ENCODE data around the gene BRD9. TPM values are rescaled to one million over a fixed set of nuclear protein-coding genes. Genes with fewer than 3 reads are reported as not detected.
A peak's percentile ranks its signal among the peaks of the same experiment; 100 is the strongest.

The BRD9 gene
- total and polyA plus RNA-seq, 2 of the 13 experiments (the other 11 are each of a cell fraction or from before 2014, with no cell fraction given): 5.2 to 22.9 TPM

DNA sequence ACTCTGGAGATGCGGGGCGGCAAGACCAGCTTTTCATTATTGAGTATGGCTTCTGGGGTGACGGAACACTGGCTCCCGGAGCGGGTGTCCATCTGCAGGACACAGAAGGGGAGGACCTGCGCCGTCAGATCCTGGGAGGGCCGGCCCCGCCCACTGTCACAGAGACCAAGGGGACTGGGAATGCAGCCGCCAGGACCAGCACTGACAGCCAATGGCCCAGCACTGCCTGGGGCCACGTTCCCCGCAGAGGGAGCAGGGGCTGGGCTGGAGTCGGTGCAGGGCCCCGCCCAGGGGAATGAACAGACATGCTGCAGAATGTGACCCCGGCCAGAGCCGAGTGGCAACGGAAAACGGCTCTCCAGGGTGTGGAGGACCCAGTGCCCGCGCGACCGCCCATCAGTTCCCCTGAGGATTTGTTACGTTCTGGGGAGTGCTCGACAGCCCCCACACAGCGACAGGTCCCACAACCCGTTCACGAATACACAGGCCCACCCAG is 42.0 kb downstream of the BRD9 start, which contains the start of gene ZDHHC11:
Gene ZDHHC11 (minus strand): TSS at position 476 of the 496 bp plus-strand sequence. CDS start 384 bp downstream, at position 92.
- ATAC-seq (peak; percentile 87), FAIRE-seq (no peak), DNase-seq (ENCODE audit: low spot score) (peak; percentile 78)
- ChIA-PET POLR2A (no interaction called here), CTCF (ENCODE audit: low intra/inter-chr PET ratio, low total read pairs) (no interaction called here)
- peak within 1 kb of the TSS; percentile 89 for H3K4me2 ChIP-seq (ENCODE audit: low read depth, low read length)
- peaks cover 2% of the 10 kb centered on the region; the same call in 1 of the 2 replicates for H4K20me1 ChIP-seq (ENCODE audit: insufficient read depth, low read length)
- H3K36me3 ChIP-seq (replicated peaks in 1 of 2; ENCODE audit: control insufficient read depth in 1 of 2, insufficient read depth in 2 of 2, low read length in 2 of 2): no peaks in the 10 kb centered on the region
- peaks cover 39% of the 10 kb centered on the region for H3K4me1 ChIP-seq (ENCODE audit: insufficient read depth, low read length)
- no TSS peak for BruUV-seq (replicated peaks)
- H3K4me3 ChIP-seq (replicated peaks in 1 of 3; ENCODE audit: insufficient read depth in 1 of 3, low read depth in 2 of 3, low read length in 3 of 3): peak within 1 kb of the TSS; percentile 31 to 71 (median 43); a peak in 5 of 6 replicates
- intact Hi-C loops (cut with micrococcal nuclease; ENCODE audit: unreplicated experiment) (loop anchor here (5.0 kb wide), 1 partner anchor 42 kb away; the partner anchor contains the start of genes BRD9 and TRIP13), in situ Hi-C loops (cut with HindIII; ENCODE audit: extremely low pct_ligation_motif_present, low pct_unique_long_range_greater_than_20kb) (no loop called here)
- H3K9me3 ChIP-seq (ENCODE audit: low read length): no peaks in the 10 kb centered on the region
- peak within 1 kb of the TSS; percentile 37 for H3K27ac ChIP-seq (ENCODE audit: extremely low read length, insufficient read depth, low read length)
- WGBS (ENCODE audit: low lambda C conversion rate): 0% methylated on average over 2 of the region's 27 CpGs
- H2AFZ ChIP-seq (ENCODE audit: low read length): no peak within 1 kb of the TSS
- H3K79me2 ChIP-seq (ENCODE audit: insufficient read depth, low read length): no peaks in the 10 kb centered on the region
- peaks cover 1 to 17% of the 10 kb centered on the region in 2 experiments; a peak in 3 of 5 replicates for H3K27me3 ChIP-seq (ENCODE audit: control insufficient read depth in 1 of 2, insufficient read depth in 2 of 2, low read length in 2 of 2)
- peak within 1 kb of the TSS; percentile 68 for H3K9ac ChIP-seq (ENCODE audit: insufficient read depth, low read depth, low read length)
- TF ChIP-seq, protein P1, sequence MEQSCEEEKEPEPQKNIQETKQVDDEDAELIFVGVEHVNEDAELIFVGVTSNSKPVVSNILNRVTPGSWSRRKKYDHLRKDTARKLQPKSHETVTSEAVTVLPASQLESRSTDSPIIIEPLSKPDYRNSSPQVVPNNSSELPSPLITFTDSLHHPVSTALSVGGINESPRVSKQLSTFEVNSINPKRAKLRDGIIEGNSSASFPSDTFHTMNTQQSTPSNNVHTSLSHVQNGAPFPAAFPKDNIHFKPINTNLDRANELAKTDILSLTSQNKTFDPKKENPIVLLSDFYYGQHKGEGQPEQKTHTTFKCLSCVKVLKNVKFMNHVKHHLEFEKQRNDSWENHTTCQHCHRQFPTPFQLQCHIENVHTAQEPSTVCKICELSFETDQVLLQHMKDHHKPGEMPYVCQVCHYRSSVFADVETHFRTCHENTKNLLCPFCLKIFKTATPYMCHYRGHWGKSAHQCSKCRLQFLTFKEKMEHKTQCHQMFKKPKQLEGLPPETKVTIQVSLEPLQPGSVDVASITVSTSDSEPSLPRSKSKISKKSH (CRISPR knock-in tag; IDR thresholded peaks at IDR 0.05; ENCODE audit: borderline replicate concordance): no peak; the same call in 1 of the 2 replicates
- TF ChIP-seq, protein P2, sequence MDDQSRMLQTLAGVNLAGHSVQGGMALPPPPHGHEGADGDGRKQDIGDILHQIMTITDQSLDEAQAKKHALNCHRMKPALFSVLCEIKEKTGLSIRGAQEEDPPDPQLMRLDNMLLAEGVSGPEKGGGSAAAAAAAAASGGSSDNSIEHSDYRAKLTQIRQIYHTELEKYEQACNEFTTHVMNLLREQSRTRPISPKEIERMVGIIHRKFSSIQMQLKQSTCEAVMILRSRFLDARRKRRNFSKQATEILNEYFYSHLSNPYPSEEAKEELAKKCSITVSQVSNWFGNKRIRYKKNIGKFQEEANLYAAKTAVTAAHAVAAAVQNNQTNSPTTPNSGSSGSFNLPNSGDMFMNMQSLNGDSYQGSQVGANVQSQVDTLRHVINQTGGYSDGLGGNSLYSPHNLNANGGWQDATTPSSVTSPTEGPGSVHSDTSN (CRISPR knock-in tag; IDR thresholded peaks at IDR 0.05; ENCODE audit: borderline replicate concordance): no peak
- TF ChIP-seq CREM (IDR thresholded peaks at IDR 0.05): no peak
- no peak for TF ChIP-seq CREM (CRISPR knock-in tag; IDR thresholded peaks at IDR 0.05)
- TF ChIP-seq, protein P3, sequence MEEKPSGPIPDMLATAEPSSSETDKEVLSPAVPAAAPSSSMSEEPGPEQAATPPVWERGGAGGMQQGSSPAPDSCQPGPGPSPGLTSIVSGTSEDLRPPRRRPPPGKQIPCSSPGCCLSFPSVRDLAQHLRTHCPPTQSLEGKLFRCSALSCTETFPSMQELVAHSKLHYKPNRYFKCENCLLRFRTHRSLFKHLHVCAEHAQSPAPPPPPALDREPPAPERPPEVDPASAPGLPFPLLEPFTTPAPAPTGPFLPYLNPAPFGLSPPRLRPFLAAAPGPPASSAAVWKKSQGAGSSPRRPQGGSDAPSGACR (CRISPR knock-in tag; IDR thresholded peaks at IDR 0.05): no peak
- no peak for TF ChIP-seq ARID2 (CRISPR knock-in tag; IDR thresholded peaks at IDR 0.05; ENCODE audit: borderline replicate concordance)
- no peak for TF ChIP-seq CENPT (CRISPR knock-in tag; IDR thresholded peaks at IDR 0.05; ENCODE audit: low read depth)
- no peak for TF ChIP-seq ZNF350 (CRISPR knock-in tag; IDR thresholded peaks at IDR 0.05; ENCODE audit: borderline replicate concordance, low read depth)
- TF ChIP-seq ZNF317 (CRISPR knock-in tag; IDR thresholded peaks at IDR 0.05): 0 out of 2 replicates have a peak, but pooled peaks have one; percentile 38
- TF ChIP-seq, protein P4, sequence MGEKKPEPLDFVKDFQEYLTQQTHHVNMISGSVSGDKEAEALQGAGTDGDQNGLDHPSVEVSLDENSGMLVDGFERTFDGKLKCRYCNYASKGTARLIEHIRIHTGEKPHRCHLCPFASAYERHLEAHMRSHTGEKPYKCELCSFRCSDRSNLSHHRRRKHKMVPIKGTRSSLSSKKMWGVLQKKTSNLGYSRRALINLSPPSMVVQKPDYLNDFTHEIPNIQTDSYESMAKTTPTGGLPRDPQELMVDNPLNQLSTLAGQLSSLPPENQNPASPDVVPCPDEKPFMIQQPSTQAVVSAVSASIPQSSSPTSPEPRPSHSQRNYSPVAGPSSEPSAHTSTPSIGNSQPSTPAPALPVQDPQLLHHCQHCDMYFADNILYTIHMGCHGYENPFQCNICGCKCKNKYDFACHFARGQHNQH (CRISPR knock-in tag; IDR thresholded peaks at IDR 0.05): no peak
- TF ChIP-seq, protein P5, sequence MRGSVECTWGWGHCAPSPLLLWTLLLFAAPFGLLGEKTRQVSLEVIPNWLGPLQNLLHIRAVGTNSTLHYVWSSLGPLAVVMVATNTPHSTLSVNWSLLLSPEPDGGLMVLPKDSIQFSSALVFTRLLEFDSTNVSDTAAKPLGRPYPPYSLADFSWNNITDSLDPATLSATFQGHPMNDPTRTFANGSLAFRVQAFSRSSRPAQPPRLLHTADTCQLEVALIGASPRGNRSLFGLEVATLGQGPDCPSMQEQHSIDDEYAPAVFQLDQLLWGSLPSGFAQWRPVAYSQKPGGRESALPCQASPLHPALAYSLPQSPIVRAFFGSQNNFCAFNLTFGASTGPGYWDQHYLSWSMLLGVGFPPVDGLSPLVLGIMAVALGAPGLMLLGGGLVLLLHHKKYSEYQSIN (CRISPR knock-in tag; IDR thresholded peaks at IDR 0.05; ENCODE audit: borderline replicate concordance): no peak
- TF ChIP-seq ZNF773 (CRISPR knock-in tag; IDR thresholded peaks at IDR 0.05; ENCODE audit: borderline replicate concordance): no peak
- no peak for TF ChIP-seq NPAS2 (CRISPR knock-in tag; IDR thresholded peaks at IDR 0.05; ENCODE audit: borderline replicate concordance)
- TF ChIP-seq CREB1 (IDR thresholded peaks at IDR 0.05): 0 out of 2 replicates have a peak, but pooled peaks have one; percentile 14
- TF ChIP-seq CREB1 (CRISPR knock-in tag; IDR thresholded peaks at IDR 0.05): no peak

Measured in HepG2 (cell line).